K562 (cell line): ENCODE data around the gene SLC34A2. TPM values are rescaled to one million over a fixed set of nuclear protein-coding genes. Genes with fewer than 3 reads are reported as not detected.

Source experiments
- CREB1 ChIP-seq, 2 experiments: sonication (generic) in 1 of 2; formaldehyde crosslinking in 1 of 2; IDR thresholded peaks; 2 replicates each; pipeline versions ENCODE4 v1.6.1 to v1.8.0; 2012 to 2022; ENCODE audit warnings: inconsistent platforms in 1 of 2, mild to moderate bottlenecking in 1 of 2, missing genetic modification reagents in 1 of 2, moderate library complexity in 1 of 2
- POLR2B ChIP-seq: fragments of 450-650 bp; IDR thresholded peaks from 2 replicates; pipeline ENCODE4 v1.6.1; 2018; ENCODE audit warnings: low read depth; ENCODE audit not compliant: partially characterized antibody
- YY1 ChIP-seq, 3 experiments: IDR thresholded peaks; 2 replicates each; pipeline ENCODE4 v1.6.1; 2011; ENCODE audit warnings: low read length in 2 of 3, mild to moderate bottlenecking in 2 of 3, moderate library complexity in 2 of 3, borderline replicate concordance in 1 of 3, control low read depth in 1 of 3, low read depth in 1 of 3; ENCODE audit not compliant: insufficient read depth in 3 of 3, insufficient replicate concordance in 2 of 3, control insufficient read depth in 1 of 3, insufficient read length in 1 of 3; ENCODE audit errors: extremely low read depth in 1 of 3
- ZNF217 ChIP-seq: sonication (generic); formaldehyde crosslinking; IDR thresholded peaks from 2 replicates; pipeline ENCODE4 v1.8.0; 2022; ENCODE audit warnings: mild to moderate bottlenecking, missing genetic modification reagents
- polyA plus RNA-seq, 8 experiments: library from polyadenylated mRNA; depleted of rRNA in 4 of 8; stranded (reverse) in 5 of 8; unstranded in 3 of 8; fragments of >200 nt; fragmentation: Nextera tagmentation in 2 of 8; fragmentation: Illumina TruSeq in 1 of 8; extraction: Ambion mirVana in 2 of 8; extraction: Trizol in 1 of 8; gene quantifications; 2 replicates each; pipeline versions ENCODE4 v1.2.1 to v1.2.3, GENCODE V29; 2011 to 2014; ENCODE audit warnings: inconsistent platforms in 1 of 8, missing spikeins in 1 of 8
- total RNA-seq, 7 experiments: library from RNA; depleted of rRNA in 6 of 7; stranded (reverse); fragments of >200 nt in 6 of 7; fragmentation: Illumina TruSeq in 2 of 7; extraction: Trizol in 2 of 7; gene quantifications; 2 replicates each; pipeline versions ENCODE4 v1.2.1 to v1.2.3, GENCODE V29; 2011 to 2021; ENCODE audit warnings: low replicate concordance in 1 of 7
- TF ChIP-seq, protein P1 (sequence below): sonication (generic); formaldehyde crosslinking; IDR thresholded peaks from 2 replicates; pipeline ENCODE4 v1.9.0; 2022; ENCODE audit warnings: mild to moderate bottlenecking, missing genetic modification reagents
- TF ChIP-seq, protein P2 (sequence below), 2 experiments: fragments of 450-650 bp in 1 of 2; sonication (generic) in 1 of 2; formaldehyde crosslinking; conservative IDR thresholded peaks; 2 replicates each; pipeline versions ENCODE4 v1.4.0 to v1.8.1; 2020 to 2022; ENCODE audit warnings: mild to moderate bottlenecking in 1 of 2, missing genetic modification reagents in 1 of 2
- TF ChIP-seq, protein P3 (sequence below): fragments of 450-650 bp; IDR thresholded peaks from 2 replicates; pipeline ENCODE4 v1.7.0; 2016; ENCODE audit warnings: borderline replicate concordance

SLC34A2 gene
- total and polyA plus RNA-seq, 9 of the 15 experiments (the other 6 are each of a cell fraction or from before 2014, with no cell fraction given): 1.5 TPM; not detected in 8

DNA sequence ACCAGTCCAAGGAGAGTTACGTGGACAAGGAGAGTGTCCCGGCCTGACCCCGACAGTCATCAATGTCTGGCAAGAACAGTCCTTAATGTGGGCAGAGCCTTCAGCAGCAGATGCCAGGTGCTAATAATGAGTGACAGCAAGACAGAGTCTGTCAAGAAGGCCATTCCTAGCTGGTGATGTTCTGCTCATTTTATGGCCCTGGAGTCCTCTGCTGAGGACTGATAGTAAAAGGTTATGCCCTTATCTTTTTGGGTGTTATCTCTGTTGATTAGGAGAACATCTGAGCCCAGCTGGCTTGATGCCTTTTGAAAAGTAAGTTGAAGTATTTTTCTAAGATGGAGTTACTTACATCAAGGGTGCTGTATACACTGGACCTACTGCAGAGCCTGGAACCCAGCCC, 67.3 kb downstream of the SLC34A2 start (continued):
- TF ChIP-seq, protein P1, sequence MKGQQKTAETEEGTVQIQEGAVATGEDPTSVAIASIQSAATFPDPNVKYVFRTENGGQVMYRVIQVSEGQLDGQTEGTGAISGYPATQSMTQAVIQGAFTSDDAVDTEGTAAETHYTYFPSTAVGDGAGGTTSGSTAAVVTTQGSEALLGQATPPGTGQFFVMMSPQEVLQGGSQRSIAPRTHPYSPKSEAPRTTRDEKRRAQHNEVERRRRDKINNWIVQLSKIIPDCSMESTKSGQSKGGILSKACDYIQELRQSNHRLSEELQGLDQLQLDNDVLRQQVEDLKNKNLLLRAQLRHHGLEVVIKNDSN (CRISPR knock-in tag): no peak
- TF ChIP-seq CREB1 (IDR thresholded peaks at IDR 0.05): no peak
- no peak for TF ChIP-seq CREB1 (CRISPR knock-in tag; IDR thresholded peaks at IDR 0.05)
- no peak for TF ChIP-seq POLR2B
- TF ChIP-seq, protein P2, sequence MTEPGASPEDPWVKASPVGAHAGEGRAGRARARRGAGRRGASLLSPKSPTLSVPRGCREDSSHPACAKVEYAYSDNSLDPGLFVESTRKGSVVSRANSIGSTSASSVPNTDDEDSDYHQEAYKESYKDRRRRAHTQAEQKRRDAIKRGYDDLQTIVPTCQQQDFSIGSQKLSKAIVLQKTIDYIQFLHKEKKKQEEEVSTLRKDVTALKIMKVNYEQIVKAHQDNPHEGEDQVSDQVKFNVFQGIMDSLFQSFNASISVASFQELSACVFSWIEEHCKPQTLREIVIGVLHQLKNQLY (CRISPR knock-in tag; conservative IDR thresholded peaks at IDR 0.05): no peak
- no peak for TF ChIP-seq ZNF217 (CRISPR knock-in tag)
- TF ChIP-seq, protein P3, sequence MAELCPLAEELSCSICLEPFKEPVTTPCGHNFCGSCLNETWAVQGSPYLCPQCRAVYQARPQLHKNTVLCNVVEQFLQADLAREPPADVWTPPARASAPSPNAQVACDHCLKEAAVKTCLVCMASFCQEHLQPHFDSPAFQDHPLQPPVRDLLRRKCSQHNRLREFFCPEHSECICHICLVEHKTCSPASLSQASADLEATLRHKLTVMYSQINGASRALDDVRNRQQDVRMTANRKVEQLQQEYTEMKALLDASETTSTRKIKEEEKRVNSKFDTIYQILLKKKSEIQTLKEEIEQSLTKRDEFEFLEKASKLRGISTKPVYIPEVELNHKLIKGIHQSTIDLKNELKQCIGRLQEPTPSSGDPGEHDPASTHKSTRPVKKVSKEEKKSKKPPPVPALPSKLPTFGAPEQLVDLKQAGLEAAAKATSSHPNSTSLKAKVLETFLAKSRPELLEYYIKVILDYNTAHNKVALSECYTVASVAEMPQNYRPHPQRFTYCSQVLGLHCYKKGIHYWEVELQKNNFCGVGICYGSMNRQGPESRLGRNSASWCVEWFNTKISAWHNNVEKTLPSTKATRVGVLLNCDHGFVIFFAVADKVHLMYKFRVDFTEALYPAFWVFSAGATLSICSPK: no peak
- no peak for TF ChIP-seq YY1 (IDR thresholded peaks at IDR 0.05; ENCODE audit: borderline replicate concordance in 1 of 3, control insufficient read depth in 1 of 3, extremely low read depth in 1 of 3, insufficient read depth in 3 of 3, insufficient read length in 1 of 3, insufficient replicate concordance in 2 of 3, low read depth in 1 of 3, low read length in 2 of 3)
- TF ChIP-seq, all 486 proteins: peak for 44
